HFF-Myc (cell line): ENCODE data around the gene CTBP2.

Experiments used
- DNase-seq: peaks from one replicate; pipeline ENCODE4 v3.0.0-alpha.2; 2011; ENCODE audit warnings: low read depth; ENCODE audit errors: extremely low read depth
- H3K4me3 ChIP-seq: replicated peaks from 2 replicates; pipeline ENCODE4 v1.5.1; 2011; ENCODE audit warnings: low read depth, mild to moderate bottlenecking, control low read depth, low read length
- TF ChIP-seq, protein P1 (sequence below): IDR thresholded peaks from 2 replicates; pipeline ENCODE4 v1.5.1; 2012; ENCODE audit warnings: mild to moderate bottlenecking, low read depth, low read length, control low read depth; ENCODE audit errors: missing control alignments

The CTBP2 gene

DNA sequence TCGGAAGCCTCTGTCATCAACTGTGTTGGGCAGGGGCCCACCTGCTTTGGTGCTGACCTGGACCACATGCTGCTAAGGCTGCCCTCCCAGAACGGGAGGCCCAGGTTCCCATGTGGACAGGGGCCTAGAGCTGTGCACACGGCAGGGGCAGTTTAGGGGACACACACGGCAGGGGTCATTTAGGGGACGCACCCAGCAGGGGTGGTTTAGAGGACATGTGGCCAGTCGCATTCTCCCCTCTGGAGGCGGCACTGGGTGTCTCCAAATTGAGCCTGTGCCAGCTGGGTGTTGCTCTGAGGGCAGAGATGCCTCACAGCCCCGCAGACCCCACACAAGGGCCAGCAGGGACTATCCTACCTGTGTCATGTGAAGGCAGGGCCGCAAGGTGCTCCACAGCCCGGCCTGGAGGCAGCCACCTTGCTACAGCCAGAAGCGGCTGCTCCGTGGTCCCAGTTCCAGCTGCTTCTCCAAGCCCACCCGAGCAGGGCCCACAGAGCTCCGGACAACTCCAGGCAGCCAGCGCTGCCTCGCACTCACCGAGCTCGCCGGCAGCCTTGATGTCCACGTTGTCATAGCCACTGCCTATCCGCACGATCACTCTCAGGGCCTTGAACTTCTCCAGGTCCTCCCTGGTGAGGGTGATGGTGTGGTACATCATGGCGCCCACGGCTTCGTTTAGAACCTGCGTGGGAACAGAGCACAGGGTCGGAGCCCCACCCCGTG lies 157.8 kb downstream of the CTBP2 start:
- no peak for DNase-seq
- H3K4me3 ChIP-seq, result no peak overlapping the region
- TF ChIP-seq, protein P1, sequence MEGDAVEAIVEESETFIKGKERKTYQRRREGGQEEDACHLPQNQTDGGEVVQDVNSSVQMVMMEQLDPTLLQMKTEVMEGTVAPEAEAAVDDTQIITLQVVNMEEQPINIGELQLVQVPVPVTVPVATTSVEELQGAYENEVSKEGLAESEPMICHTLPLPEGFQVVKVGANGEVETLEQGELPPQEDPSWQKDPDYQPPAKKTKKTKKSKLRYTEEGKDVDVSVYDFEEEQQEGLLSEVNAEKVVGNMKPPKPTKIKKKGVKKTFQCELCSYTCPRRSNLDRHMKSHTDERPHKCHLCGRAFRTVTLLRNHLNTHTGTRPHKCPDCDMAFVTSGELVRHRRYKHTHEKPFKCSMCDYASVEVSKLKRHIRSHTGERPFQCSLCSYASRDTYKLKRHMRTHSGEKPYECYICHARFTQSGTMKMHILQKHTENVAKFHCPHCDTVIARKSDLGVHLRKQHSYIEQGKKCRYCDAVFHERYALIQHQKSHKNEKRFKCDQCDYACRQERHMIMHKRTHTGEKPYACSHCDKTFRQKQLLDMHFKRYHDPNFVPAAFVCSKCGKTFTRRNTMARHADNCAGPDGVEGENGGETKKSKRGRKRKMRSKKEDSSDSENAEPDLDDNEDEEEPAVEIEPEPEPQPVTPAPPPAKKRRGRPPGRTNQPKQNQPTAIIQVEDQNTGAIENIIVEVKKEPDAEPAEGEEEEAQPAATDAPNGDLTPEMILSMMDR, result no peak

DNA sequence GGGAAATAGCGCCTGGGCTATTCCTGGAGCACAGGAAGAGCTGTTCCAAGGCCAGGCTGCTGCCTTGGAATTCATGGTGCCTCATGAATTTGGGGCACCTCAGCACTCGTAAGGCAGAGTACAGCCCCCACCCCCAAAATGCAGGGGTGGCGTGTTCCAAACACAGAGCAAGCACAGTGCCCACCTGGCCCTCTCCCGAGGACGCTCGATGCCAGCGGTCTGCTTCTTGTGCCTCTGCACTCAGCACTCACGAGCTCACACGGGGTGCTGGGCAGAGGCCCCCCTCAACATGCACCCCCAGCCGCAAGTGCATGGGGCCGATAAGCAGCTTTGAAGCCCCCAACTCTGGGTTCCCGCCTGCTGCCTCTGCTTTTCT lies 158.3 kb downstream of the CTBP2 start:
- TF ChIP-seq, protein P1, result no peak
- DNase-seq, result no peak

DNA sequence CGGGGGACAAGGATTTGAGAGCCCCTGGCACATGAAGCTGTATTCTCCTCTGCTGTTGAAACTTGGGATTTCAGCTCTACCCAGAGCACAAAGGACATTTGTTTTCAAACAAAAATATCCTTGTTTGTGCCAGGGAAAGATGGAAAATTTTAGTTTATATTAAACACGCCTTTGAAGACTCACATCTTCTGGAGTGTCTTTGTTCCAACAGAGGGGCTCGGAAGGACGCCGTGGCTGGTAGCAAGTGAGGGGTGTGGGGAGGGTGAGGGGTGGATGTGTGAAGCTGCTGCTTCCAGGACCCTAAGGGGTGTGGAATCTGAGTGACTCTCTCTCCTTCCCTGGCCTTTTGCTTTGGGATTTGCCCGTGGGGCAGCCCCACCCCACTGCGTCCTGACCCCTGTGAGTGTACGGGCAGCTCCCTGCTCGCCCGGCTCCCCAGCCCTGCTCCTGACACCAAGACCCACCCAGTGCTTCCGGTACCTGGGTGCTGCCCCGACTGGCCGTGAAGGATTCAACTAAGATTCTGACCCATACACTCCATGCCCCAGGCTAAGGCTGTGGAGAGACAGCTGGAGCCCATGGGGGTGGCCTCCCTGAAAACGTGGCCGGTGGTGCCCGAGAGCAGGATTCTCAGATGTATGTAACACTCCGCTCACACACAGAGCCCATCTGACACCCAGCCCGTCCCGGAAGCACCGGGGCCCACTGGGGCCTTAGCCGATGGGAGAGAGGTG lies 158.9 kb downstream of the CTBP2 start:
- H3K4me3 ChIP-seq, result no peak overlapping the region
- TF ChIP-seq, protein P1, result no peak
- no peak for DNase-seq

More for the DNA sequence above, 158.3 kb downstream of the CTBP2 start:
- no peak overlapping the region for H3K4me3 ChIP-seq

DNA sequence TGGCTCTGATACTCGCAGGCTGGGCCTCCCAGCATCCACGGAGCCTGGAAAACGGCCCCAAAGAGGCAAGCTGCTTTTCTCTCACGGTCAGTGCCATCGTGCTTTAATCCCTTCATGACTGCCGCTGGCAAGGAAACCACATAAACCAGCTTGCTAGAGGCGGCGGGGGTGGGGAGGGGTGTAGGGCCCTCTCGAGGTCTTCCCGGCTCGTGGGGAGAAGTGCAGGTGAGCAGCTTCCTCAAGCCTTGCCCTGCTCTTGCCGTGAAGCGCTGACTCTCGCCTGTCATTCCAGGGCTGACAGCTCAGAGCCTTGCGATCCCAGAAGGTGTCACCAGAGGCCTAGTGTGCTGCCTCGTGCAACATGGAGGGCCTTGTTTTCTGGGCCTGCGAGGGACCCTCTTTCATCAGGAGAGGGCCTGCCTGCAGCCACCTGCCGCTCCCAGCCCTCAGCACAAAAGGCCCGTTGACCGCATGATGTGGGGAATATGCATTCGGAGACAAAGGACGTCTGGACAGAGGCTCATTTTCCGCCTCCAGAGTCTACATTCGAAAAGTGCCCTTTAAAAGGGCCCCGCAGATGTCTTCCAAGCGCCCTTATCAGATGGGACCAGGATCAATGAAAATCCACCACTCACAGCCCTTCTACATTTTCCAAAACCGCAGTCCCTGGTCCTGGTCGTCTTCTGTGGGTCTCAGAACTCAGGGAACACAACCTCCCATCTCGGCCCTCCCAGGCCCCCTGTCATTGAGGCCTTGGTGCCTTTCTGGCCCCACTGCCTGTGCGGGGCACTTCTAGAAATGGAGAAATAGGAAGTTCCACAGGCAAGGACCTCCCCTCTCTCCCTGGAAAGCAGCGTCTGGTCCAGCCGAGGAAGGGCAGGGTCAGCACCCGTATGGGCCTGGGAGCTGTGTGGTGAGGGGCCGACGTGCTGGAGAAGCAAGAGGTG lies 159.7 kb downstream of the CTBP2 start:
- TF ChIP-seq, protein P1, result no peak
- H3K4me3 ChIP-seq, result no peak overlapping the region
- no peak for DNase-seq

DNA sequence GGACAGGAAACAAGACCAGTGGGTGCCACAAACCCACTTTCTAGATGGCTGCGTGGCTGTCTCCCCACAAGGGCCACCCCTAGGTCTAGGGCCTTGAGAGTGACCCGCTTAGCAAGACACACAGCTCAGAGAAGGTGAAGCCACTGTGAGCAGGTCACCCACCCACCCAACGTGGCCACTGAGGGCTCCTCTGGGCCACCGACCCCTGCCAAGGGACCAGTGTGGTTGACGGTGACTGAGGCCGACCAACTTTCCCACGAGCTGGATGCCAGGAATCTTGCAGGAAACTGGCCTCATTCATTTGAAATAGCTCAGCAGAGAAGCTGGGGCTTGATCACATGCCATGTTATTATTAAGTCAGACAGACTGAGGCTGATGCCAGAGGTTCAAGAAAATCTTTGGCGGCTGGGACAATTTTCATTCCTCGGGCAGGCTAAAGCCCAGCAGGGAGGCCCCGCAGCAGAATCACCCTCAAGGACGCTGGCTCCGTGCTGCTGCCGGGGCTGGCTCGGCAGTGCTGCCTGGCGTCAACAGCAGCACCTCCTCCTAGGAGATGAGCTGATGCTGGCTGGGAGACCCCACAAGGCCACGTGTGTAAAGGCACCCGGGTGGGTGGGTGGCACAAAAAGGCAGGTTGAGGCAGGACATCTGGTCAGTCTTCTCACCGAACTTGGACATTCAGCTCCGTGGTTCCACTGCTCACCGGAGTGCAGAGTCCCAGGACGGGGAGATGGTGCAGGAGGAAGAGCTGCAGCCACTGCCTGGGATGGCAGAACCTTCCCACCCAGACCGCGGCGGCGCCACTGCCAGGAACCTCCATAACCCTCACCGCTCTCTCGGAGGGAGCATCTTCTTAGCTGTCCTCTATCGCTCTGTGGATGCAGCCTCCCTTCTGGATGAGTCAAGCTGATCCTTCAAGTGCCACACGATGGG lies 160.7 kb downstream of the CTBP2 start:
- DNase-seq, result no peak
- TF ChIP-seq, protein P1, result no peak
- no peak overlapping the region for H3K4me3 ChIP-seq

DNA sequence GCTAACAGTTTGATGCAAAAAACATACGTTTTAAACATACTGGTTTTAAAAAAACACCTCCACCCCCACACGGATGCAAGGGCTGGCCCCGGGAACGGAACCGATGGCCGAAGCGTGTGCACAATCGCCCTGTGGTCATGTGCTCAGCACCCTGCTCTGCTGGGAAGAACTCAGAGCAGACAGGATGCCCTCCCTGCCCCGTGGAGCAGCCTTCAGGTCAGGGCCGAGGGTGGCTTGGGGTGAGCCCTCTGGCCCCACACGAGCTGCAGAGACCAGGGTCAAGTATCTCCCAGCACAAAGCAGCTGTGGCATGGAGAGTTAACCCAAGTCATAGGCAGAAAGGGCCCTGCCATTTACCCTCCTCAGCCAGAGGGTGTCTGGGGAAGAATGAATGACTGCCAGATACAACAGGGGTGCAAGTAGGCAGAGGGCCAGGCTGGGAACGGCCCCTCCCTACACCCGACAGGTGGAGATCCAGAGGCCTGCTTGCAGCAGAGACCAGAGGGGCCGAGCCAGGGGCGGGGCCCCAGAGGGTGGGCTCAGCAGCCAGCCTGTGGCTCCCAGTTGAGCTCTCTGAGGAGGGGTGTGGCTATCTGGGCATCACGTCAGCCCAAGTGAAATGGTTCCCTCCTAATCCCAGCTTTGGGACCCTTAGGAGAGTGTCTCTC lies 161.6 kb downstream of the CTBP2 start:
- no peak for DNase-seq
- TF ChIP-seq, protein P1, result no peak
- H3K4me3 ChIP-seq, result no peak overlapping the region
